ENCODE data around the gene POC1B.

The POC1B gene

DNA sequence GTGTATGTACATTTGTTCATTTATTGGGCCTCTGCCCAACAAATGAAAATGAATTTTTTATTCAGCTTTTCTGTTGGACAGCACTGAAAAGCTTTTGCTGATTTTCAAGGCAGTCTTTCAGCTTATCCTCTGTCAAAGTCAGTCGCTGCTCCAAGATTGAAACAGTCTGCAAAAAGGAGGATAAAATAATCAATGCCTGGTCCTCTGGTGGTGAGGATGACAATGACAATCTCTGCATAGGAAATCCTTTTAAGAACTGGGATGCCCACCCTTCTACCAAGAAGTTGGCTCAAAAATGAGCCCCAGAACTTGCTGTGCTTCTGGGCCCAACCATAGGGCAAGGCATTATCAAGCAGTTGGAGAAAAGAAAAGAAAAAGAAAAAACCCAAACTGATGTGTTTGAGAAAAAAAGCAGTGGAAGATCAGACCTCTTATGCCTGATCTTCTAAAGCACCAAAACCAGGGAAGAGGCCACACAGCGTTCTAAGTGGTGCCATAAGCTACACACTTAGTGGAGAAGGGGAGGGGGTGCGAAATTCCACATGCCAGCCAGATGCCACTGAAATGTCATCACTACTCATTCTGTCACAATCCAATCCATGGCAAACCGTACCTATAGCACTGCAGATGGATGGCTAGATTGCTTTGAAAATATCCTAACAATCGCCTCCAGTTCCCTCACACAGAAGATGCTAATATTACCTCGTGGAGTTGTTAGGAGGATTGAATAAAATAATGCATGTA is 104.6 kb downstream of the POC1B start:
- no peak for DNase-seq (ENCODE audit: low read depth)

DNA sequence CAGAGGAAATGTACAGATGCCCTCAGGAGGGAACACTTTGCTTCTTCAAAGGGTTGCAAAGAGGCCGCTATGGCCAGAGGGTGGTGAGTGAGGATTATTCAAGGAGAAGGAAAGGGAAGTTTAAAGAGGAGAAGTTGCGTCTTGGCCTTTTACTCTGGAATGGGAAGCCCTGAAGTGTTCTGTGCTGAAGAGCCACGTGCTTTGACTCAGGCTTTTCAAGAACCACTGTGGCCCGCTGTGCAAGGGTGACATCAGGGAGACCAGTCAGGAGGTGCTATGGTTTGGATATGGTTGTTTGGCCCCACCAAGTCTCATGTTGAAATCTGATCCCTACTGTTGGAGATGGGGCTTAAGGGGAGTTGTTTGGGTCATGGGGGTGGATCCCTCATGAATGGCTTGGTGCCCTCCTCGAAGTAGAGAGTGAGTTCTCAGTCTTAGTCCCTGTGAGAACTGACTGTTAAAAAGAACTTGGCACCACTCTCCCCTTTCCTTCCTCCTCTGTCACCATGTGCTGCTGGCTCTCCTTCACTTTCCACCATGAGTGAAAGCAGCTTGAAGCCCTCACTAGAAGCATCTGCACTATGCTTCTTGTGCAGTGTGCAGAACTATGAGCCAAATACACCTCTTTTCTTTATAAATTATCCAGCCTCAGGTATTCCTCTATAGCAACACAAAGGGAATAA is 107.5 kb downstream of the POC1B start:
- DNase-seq (ENCODE audit: low read depth) = no peak

DNA sequence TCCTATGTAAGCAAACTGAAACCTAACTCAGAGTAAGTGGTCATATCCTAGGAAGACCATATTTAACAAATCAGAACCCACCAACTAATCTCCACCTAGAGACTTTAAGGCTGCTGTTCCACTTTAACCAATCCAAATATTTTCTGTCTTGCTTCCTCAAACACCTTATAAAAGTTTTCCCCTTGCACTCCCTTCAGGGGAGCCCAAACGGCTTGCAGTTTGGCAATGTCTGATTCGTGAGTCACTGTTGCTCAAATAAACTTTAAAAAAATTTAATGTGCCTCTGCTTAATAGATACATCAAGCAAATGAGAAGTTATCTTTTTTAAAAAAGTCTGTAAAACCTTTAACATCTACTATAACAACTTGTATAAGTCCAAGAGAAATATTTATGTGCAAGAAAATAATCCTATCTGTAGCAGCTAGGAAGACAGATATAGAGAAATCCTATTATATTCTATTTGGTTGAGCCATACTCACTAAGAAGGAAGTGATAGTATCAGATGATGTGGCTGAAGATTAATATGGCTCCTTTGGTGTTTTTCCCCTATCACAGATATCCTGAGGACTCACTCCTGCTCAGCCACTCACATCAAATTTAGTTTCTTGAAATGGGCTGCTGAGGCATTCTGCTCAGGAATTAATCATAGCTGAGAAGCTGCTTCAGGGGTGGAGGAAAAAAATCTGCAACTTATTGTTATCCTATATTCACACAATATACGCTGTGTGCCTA is 108.4 kb downstream of the POC1B start:
- no peak for DNase-seq (ENCODE audit: low read depth)

DNA sequence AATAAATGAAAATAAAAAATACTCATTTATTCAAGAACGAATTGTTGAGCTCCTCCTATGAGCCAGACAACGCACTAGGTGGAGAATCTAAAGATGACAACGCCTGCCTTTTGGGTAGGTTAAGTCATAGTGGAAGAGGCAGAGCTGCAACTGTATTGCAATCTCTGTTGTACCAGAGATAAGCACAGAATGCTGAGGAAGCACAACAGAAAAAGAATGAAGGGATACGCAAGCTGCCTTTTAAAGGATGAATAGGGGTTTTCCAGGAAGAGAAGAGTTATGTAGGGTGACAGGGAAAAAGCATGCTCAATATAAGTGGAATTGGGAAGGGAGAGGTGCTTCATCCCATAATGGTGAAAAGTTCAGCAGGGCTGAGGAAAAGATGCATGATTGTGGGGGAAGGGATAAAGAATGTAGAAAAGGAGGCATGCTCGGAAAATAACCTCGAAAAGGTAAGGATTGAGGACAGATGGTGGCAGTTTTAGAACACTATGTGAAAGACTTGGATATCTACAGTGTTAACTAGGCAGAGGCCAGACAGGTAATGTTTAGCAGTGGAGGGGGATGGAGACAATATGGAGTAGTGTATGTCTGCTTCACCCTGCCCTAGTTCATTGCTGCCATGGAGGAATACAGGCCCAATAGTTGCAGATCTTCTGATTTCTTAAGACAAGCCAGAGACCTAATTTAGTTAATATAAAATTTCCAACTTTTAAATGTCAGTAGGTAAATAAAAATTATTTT is 109.6 kb downstream of the POC1B start:
- no peak for DNase-seq (ENCODE audit: low read depth)

DNA sequence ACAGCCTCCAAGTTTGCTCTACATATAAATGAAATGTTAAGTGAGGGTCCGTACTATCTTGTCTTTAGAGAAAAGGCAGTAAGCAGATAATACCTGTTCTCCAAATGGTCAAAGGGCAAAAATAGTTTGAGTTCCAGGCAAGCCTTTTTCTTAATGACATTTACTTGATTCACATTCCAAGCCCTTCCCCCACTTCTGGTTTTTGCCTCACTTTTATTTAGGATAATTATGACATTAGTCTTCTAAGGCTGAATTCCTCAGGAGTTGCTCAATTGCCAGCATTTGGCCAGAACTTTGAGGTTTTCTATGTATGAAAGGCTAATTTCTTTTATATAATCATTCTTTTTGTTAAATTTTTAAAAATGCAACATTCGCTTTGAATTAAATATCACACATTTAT is 111.0 kb downstream of the POC1B start:
- DNase-seq (ENCODE audit: low read depth) = no peak

DNA sequence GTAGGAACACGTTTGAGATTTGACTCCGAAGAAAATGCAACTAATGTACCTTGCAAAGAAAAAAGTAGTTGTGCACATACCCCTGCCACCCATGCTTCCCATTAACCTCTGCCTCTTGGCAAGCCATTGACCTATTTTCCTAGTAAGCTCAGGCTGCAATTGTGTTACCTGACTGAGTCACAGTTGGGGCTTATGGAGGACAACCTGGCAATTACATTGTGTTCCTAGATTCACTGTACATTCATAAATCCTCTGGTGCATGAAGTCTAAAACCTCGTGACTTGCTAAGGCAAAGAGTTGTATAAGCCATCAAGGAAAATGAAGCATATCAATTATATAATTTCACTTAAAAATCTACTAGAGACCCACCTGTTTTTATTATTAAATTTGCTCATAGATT is 111.5 kb downstream of the POC1B start:
- DNase-seq (ENCODE audit: low read depth) = no peak

DNA sequence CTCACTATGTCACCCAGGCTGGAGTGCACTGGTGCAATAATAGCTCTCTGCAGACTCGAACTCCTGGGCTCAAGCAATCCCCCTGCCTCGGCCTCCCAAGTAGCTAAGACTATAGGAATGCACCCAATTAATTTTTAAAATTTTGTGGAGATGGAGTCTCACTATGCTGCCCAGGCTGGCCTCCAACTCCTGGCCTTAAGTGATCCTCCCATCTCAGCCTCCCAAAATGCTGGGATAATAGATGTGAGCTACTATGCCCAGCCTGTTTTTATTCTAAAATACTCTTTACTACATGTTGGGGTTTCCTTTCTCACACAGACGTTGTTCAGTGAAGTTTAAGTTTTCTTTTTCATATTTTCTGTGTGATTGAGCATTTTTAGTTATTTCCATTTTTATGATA is 112.6 kb downstream of the POC1B start:
- DNase-seq (ENCODE audit: low read depth) = no peak

DNA sequence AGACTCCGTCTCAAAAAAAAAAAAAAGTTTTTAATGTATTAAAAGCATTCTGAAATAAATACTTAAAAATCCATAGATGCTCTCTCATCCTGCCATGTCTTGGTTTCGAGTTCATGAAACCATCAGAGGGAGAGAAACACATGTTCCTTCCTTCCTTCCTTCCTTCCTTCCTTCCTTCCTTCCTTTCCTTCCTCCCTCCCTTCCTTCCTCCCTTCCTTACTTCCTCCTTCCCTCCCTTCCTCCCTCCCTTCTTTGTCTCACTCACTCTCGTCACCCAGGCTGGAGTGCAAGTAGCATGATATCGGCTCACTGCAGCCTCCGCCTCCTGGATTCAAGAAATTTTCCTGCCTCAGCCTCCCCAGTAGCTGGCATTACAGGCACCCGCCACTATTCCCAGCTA is 113.2 kb downstream of the POC1B start:
- no peak for DNase-seq (ENCODE audit: low read depth)

DNA sequence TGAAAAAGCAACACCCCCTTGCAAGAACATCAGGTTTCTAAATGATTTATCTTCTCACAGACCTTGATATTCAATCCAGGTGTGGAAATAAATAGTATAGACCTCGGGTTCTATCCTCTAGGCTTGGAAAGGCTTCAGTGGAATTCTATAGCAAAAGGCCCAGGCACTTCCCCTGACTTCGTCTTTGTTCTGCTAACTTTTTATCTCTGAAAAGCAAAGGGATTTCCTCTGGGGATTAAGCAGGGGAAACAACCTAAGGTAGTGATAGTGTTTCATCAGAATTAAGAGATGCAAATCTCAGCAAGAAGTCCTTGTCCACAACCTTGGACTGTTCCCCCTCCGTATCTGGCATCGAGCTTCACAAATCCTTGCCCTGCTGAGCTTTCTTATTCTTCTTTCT is 114.0 kb downstream of the POC1B start:
- DNase-seq (ENCODE audit: low read depth) = no peak

DNA sequence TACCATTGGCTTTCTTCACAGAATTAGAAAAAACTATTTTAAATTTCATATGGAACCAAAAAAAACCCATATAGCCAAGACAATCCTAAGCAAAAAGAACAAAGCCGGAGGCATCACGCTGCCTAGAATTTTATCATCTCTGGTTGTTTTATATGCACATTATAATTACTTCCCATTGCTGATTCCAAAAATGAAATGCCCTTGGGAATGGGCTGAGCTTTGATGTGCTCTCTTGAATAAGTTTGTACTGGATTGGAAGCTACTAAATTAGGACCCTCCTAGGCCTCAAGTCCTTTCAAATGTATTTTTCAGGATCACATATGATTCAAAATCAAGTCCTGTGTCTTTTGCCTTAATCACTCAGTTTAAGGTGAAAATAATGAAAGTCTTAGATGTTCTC is 114.6 kb downstream of the POC1B start:
- no peak for DNase-seq (ENCODE audit: low read depth)

DNA sequence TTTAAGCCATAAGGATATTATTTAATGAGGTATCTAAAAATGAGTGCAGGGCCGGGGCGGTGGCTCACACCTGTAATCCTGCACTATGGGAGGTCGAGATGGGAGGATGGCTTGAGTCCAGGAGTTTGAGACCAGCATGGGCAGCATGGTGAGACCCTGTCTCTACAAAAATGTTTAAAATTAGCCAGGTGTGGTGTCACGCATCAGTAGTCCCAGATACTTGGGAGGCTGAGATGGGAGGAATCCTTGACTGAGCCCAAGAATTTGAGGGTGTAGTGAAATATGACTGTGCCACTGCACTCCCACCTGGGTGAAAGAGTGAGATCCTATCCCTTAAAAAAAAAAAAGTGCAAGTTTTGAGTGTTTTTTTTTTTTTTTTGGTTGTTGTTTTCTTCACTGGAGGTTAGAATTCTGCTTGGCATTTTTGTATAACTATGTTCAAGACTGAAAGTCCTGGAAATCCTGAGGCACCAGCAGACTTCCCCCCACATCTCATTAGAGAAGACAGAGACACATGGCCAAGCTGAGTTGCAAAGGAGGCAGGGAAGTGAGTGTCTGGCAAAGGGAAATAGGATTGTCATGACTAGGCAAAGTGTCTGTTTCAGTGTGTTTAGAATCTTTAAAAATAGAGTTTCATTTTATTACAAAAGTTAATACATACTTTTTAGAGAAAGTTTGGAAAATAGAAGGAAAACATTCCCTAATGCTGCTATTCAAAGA is 120.1 kb downstream of the POC1B start:
- DNase-seq (ENCODE audit: low read depth) = no peak

DNA sequence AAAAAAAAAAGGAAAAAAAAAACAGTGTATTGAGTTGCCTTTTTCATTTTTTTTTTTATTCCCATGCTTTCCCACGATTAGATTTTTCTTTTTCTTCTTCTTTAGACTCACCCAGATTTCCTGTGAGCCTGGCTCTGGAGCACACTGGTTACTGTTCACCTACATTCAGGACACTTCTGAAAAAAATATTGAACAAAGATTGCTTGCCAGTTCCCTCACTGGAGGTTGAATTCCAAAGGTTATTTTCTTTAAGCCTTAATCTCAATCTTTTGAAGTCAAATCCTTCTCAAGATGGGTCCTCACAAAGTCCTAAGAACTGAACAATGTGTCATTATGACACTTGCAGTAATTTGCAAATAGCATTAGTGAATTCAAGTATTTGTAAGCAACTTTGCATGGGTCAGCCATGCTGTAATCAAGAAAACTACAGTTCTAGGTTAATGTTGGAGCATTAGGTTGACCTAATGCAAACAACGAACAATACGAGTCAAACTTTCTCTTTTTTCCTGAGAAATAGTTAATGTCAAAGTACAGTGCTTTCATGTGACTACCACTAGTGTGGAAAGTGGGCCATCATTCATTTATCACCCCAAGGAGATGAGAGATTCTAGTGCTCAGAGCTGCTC is 124.3 kb downstream of the POC1B start:
- DNase-seq (ENCODE audit: low read depth) = no peak

DNA sequence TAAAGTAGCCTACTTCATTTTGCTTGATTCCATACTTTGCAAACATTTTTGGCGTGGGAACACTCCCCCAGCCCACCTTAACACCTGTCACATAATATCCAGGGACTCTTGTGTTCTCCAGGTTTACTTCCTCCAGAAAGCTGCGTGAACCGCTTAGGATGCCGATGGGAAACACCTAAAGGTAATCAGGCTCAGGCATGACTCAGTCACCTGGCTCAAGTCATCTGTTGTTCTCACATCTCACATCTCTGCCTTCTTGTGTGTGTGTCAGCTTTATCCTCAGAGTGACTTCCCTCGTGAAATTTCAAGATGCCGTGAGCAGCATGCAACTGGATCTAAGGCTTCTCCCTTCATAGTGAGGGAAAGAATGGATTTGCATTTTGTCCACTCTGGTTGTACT is 125.4 kb downstream of the POC1B start:
- DNase-seq (ENCODE audit: low read depth) = no peak

DNA sequence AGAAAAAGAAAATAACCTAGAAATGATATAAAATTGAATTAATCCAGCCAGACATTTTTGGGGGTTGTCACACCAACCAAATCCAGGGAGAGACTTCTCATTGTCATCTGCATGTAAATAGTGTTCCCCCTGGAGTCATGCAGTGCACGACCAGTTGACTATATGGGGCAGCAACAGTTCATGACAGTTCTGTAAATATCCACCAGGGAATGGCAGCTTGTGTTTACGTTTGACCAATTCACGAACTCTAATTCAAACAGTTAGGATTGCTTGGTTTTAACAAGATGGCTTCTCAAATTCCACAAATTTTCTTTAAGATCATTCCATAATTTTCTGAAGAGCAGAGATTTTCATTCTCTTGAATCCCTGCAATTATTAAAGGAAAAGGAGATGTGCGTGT is 130.1 kb downstream of the POC1B start:
- DNase-seq (ENCODE audit: low read depth) = no peak

DNA sequence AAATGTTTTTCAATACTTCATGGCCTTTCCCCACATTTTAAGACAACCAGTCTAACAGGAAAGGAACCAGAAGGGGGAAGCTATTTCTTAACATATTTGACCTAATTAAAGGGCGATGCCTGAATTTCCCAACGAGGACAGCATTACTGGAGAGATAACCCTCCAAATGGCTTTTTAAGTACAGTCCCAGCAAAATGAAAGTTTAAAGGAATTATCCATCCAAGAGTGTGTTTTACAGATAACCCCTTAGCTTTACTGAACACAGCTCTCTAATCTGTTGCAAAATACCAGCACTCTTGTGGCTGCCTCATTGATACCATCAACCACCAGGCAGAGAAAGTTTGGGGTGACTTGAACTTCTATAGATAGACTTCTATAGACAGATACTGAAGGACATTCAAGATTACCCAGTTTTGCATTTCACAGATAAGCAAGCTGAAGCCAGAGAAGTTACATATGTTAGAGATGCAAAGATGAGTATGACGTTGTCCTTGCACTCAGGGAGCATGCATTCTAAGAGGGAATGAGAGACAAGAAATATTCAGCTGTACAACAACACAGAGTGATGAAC is 132.2 kb downstream of the POC1B start:
- no peak for DNase-seq (ENCODE audit: low read depth)

DNA sequence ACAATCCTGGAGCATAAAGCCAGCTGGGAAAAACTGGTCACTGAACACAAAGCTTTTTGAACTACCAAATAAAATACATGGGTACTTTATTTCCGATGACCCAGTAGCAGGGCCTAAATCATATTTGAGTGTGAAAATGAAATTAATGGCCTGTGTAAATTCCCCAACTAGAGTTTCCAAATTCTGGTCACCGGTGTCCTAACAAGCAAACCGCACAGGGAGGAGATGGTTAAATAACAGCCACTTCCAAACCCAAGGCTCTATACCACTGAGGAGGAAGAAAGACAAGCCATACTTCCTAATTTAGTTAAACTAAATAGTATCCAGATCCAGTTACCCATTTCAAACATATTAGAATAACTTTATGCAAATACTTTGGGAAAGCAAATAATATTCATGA is 133.5 kb downstream of the POC1B start:
- DNase-seq (ENCODE audit: low read depth) = no peak

DNA sequence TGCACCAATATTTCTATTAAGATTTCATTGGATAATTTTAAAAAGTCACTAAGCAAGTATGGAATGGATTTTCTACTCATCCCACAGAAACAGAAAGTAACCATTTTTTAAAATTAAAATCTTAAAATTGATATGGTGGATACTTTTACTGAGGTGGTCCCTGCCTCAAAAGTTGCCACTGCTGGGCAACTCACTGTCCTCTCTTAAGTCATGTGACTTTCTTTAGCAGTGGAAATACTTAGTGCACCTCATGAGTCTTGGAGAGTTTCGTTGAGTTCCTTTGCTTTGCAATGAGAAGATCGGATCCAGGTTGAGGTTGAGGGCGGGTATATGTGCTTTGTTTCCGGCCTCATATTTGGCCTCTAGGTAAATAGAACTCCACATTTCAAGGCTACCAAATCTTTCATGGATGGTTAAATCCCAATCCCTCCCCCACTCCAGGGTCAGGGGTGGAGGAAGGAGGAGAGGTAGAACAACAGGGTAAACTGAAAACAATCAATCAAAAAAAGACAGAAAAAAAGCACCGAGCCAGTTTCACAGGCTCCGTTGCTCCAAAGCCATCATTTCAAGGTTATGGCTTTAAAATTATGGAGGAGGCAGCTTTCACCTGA is 134.0 kb downstream of the POC1B start:
- no peak for DNase-seq (ENCODE audit: low read depth)

DNA sequence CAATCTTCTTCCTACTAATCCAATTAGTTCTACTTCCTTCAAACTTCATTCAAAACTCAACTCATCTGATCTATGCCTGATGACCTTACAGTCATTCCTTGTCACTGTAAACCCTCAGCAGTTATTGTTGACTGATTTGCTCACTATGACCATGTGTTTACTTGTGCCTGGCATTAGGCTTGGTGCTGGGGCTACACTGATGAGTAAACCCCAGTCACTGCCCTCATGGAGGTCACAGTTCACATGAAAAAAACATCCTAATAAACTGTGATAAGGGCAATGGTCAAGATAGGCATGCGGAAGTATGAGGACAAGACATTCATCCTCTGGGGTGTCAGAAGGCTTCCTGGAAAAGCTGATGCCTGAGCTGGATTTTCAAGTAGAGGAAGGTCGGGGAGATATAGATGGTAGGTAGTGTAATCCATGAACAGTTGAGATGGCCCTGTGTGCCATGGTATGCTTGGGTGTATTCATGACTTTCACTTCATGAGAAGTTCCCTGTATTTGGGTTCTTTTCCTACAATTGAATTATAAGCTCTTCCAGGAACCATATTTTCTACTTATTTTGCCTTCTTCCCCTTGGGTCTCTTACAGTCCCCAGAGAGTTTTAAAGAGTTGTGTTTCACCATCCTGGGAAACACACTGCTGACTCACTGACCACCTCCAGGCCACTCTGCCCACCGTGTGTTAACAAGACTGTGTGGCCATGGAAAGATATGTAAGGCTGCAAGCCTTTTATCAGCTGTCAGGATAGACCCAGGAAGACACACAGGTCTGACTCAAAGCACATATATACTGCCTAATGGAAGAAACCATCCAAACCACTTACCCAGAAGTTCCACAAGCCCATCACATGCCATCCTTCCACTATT is 134.8 kb downstream of the POC1B start:
- no peak for DNase-seq (ENCODE audit: low read depth)

All from activated gamma-delta T cell treated with anti-CD3 and anti-CD28 coated beads, Interleukin-2, amount 50 U/mL, for 16 hours (primary cell).